ENCODE measurements around the gene XIRP1.
A peak's percentile ranks its signal among the peaks of the same experiment; 100 is the strongest.

Gene XIRP1

GRCh38 chr3:39150803-39151631 lies 41.4 kb downstream of the XIRP1 start:
- H2AFZ ChIP-seq (ENCODE audit: low read depth, low read length) = no peak overlapping the region
- H3K27ac ChIP-seq (ENCODE audit: low read length) = no peak overlapping the region; the same call in 1 of the 2 replicates
- H3K27me3 ChIP-seq (ENCODE audit: low read depth, low read length) = peaks cover 7% of the 10 kb centered on the region; the same call in 1 of the 2 replicates
- H3K9ac ChIP-seq (ENCODE audit: low read length) = peak overlapping the region; percentile 16
- TF ChIP-seq CTCF (IDR thresholded peaks at IDR 0.05; ENCODE audit: low read depth, low read length) (no peak), EZH2phosphoT487 (IDR thresholded peaks at IDR 0.05; ENCODE audit: low read depth) (no peak)
- peaks cover 63% of the 10 kb centered on the region for H3K79me2 ChIP-seq (ENCODE audit: low read length)
- H3K36me3 ChIP-seq (replicated peaks; ENCODE audit: low read depth, low read length) = peaks cover 8% of the 10 kb centered on the region
- H3K4me2 ChIP-seq (ENCODE audit: low read length) = peak overlapping the region; percentile 94
- peaks cover 69% of the 10 kb centered on the region for H3K4me1 ChIP-seq (ENCODE audit: low read length)
- peak overlapping the region; percentile 84 for H3K4me3 ChIP-seq (ENCODE audit: low read length)
- peaks cover 32% of the 10 kb centered on the region for H4K20me1 ChIP-seq (ENCODE audit: insufficient read depth, low read length)
- H3K9me3 ChIP-seq (ENCODE audit: insufficient read depth, low read length) = no peaks in the 10 kb centered on the region

GRCh38 chr3:39150148-39150802 lies 42.1 kb downstream of the XIRP1 start:
- TF ChIP-seq CTCF (IDR thresholded peaks at IDR 0.05; ENCODE audit: low read depth, low read length) = 0 out of 2 replicates have a peak, but pooled peaks have one; percentile 7
- no peak for TF ChIP-seq EZH2phosphoT487 (IDR thresholded peaks at IDR 0.05; ENCODE audit: low read depth)
- Histone ChIP-seq H3K36me3 (replicated peaks; ENCODE audit: low read depth, low read length) (peaks cover 15% of the 10 kb centered on the region), H3K4me3 (ENCODE audit: low read length) (peak overlapping the region; percentile 84), H3K27me3 (ENCODE audit: low read depth, low read length) (no peaks in the 10 kb centered on the region), H3K79me2 (ENCODE audit: low read length) (peaks cover 63% of the 10 kb centered on the region), H2AFZ (ENCODE audit: low read depth, low read length) (no peak overlapping the region), H4K20me1 (ENCODE audit: insufficient read depth, low read length) (peaks cover 32% of the 10 kb centered on the region), H3K9ac (ENCODE audit: low read length) (0 out of 2 replicates have a peak overlapping the region, but pooled peaks have one; percentile 16), H3K9me3 (ENCODE audit: insufficient read depth, low read length) (no peaks in the 10 kb centered on the region), H3K4me1 (ENCODE audit: low read length) (peaks cover 72% of the 10 kb centered on the region), H3K27ac (ENCODE audit: low read length) (no peak overlapping the region), H3K4me2 (ENCODE audit: low read length) (peak overlapping the region; percentile 94)

GRCh38 chr3:39149498-39150147 lies 42.8 kb downstream of the XIRP1 start:
- H4K20me1 ChIP-seq (ENCODE audit: insufficient read depth, low read length) = peaks cover 32% of the 10 kb centered on the region
- H3K4me3 ChIP-seq (ENCODE audit: low read length) = peak overlapping the region; percentile 66
- no peak overlapping the region; the same call in 1 of the 2 replicates for H3K9ac ChIP-seq (ENCODE audit: low read length)
- peak overlapping the region; percentile 94 for H3K4me2 ChIP-seq (ENCODE audit: low read length)
- H3K27ac ChIP-seq (ENCODE audit: low read length) = 0 out of 2 replicates have a peak overlapping the region, but pooled peaks have one; percentile 80
- H3K36me3 ChIP-seq (replicated peaks; ENCODE audit: low read depth, low read length) = peaks cover 18% of the 10 kb centered on the region
- no peak overlapping the region for H2AFZ ChIP-seq (ENCODE audit: low read depth, low read length)
- peaks cover 72% of the 10 kb centered on the region for H3K4me1 ChIP-seq (ENCODE audit: low read length)
- peaks cover 63% of the 10 kb centered on the region for H3K79me2 ChIP-seq (ENCODE audit: low read length)
- no peaks in the 10 kb centered on the region for H3K9me3 ChIP-seq (ENCODE audit: insufficient read depth, low read length)
- no peaks in the 10 kb centered on the region for H3K27me3 ChIP-seq (ENCODE audit: low read depth, low read length)
- TF ChIP-seq CTCF (IDR thresholded peaks at IDR 0.05; ENCODE audit: low read depth, low read length) (no peak), EZH2phosphoT487 (IDR thresholded peaks at IDR 0.05; ENCODE audit: low read depth) (no peak)

All from OCI-LY3 (cell line).